ENCODE results near the gene ALK. TPM values are rescaled to one million over a fixed set of nuclear protein-coding genes. Genes with fewer than 3 reads are reported as not detected.

ALK gene
- not detected in 2 replicates for total RNA-seq

DNA sequence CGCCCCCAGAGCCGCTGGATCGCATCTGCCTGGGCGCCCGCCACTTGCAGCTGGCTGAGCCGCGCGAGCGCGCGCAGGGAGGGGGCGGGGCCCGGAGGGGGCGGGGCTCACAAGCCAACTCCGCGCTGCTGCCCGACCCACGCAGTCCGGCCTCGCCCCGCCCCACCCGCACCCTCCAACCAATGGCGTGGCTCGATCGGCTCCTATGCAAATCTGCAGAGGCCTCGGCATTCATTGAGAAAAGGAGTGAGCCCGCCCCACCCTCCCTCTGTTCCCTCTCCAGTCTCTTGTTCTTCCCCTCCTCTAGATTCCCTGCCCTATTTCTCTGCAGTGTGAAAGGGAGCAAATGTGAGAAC, at the start of gene ALK:
ALK (minus strand) TSS at position 27 of the 356 bp plus-strand sequence. CDS start 927 bp downstream, outside the sequence.

Other genes starting within 250 kb of the ALK start
- 54.7 and 67.6 TPM in 2 replicates for gene YPEL5, start 225.4 kb upstream of the ALK start, total RNA-seq